ENCODE results near the gene KLHL10. TPM values are rescaled to one million over a fixed set of nuclear protein-coding genes. Genes with fewer than 3 reads are reported as not detected.

Gene KLHL10
- total and polyA plus RNA-seq, 2 of the 13 experiments (the other 11 are each of a cell fraction or from before 2014, with no cell fraction given), result 0.04 to 0.08 TPM

DNA sequence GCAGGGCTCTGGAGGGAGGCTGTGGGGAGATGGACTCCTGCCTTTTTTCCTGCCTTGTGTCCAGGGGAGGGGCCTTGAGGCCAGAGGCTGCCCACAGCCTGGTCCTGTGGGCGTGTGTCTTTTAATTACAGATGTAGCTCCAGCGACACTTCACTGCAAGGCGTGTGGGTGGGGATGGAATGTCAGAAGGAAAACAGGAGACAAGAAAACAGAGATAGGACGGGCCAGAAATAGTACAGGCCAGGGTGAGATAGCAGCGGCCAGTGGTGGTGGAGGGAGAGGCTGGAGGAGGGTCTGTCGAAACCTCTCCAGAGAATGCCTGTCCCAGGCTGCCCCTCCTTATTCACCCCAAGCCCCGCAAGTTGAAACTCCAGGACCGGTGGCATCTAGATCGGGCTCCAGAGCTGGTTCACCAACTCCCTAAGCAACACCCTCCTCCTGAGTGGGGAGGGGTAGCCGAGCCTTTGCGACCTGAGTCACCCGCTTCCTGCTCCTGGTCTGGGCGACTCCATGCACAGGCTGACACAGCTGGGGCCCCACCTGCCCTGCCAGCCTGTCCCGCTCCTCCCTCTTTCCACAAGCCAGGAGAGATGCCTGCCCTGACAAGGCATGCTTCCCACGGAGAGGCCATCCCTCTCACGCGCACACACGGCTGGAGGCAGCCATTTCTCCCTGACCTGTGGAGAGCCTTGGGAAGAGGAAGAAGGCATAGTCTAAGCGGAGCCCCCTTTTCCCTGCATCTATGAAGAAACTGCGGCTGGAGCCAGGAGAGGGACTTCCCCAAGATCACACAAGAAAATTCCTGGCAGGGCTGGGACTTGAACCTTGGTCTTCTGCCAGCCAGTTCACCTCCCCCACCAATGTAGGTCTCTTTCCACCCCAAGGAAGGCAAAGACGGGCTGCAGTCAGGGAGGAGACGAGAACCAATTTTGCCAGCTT, 44.5 kb upstream of the KLHL10 start:
- Histone ChIP-seq H3K79me2 (ENCODE audit: insufficient read depth, low read length) (no peaks in the 10 kb centered on the region), H2AFZ (ENCODE audit: low read length) (no peak overlapping the region), H3K36me3 (replicated peaks in 1 of 2; ENCODE audit: control insufficient read depth in 1 of 2, insufficient read depth in 2 of 2, low read length in 2 of 2) (no peaks in the 10 kb centered on the region), H4K20me1 (ENCODE audit: insufficient read depth, low read length) (no peaks in the 10 kb centered on the region), H3K4me3 (replicated peaks in 1 of 3; ENCODE audit: insufficient read depth in 1 of 3, low read depth in 2 of 3, low read length in 3 of 3) (peak overlapping the region; percentile 47 to 66 (median 55)), H3K9me3 (ENCODE audit: low read length) (no peaks in the 10 kb centered on the region), H3K9ac (ENCODE audit: insufficient read depth, low read depth, low read length) (peak overlapping the region; percentile 45), H3K27ac (ENCODE audit: extremely low read length, insufficient read depth, low read length) (peak overlapping the region; percentile 53), H3K27me3 (ENCODE audit: control insufficient read depth in 1 of 2, insufficient read depth in 2 of 2, low read length in 2 of 2) (no peaks in the 10 kb centered on the region; a peak in 1 of 5 replicates), H3K4me1 (ENCODE audit: insufficient read depth, low read length) (peaks cover 54% of the 10 kb centered on the region), H3K4me2 (ENCODE audit: low read depth, low read length) (peak overlapping the region; percentile 86)
- in situ Hi-C loops (cut with HindIII; ENCODE audit: extremely low pct_ligation_motif_present, low pct_unique_long_range_greater_than_20kb), result no loop called here
- intact Hi-C loops (cut with micrococcal nuclease; ENCODE audit: unreplicated experiment), result no loop called here
- WGBS (ENCODE audit: low lambda C conversion rate), result under 1% methylated on average over 16 of the region's 22 CpGs
- DNase-seq (ENCODE audit: low spot score) (peak; percentile 68), ATAC-seq (peak; percentile 83), FAIRE-seq (peak; percentile 26)
- TSS peak; percentile 93 for BruUV-seq (replicated peaks)
- CTCF ChIA-PET (ENCODE audit: low intra/inter-chr PET ratio, low total read pairs), result interaction anchor here (1.0 kb wide), 1 partner anchor 55 kb away, joined by 3 read pairs; no protein-coding TSS in a partner anchor
- POLR2A ChIA-PET, result interaction anchor here (0.6 to 7.9 kb wide), 13 partner anchors 7 to 264 kb away, joined by 3 to 86 read pairs (median 8); partner anchors contain the start of genes EIF1, FKBP10, JUP and KLHL11
- TF ChIP-seq GATAD2A (CRISPR knock-in tag; IDR thresholded peaks at IDR 0.05) (peak; percentile 43; the same call in 1 of the 2 replicates), ZEB1 (IDR thresholded peaks at IDR 0.05; ENCODE audit: insufficient replicate concordance, low read depth) (peak; percentile 53), SRSF1 (optimal IDR thresholded peaks at IDR 0.05; ENCODE audit: low read depth, low read length) (no peak), NCOA5 (CRISPR knock-in tag; IDR thresholded peaks at IDR 0.05) (no peak), ZMAT5 (CRISPR knock-in tag; IDR thresholded peaks at IDR 0.05; ENCODE audit: borderline replicate concordance, low read depth) (no peak), ZBTB7A (CRISPR knock-in tag; IDR thresholded peaks at IDR 0.05) (peak; percentile 22; the same call in 1 of the 2 replicates), ZXDC (CRISPR knock-in tag; IDR thresholded peaks at IDR 0.05) (peak; percentile 53; the same call in 1 of the 2 replicates), HCFC1 (IDR thresholded peaks at IDR 0.05; ENCODE audit: low read depth, low read length) (no peak), ZNF124 (CRISPR knock-in tag; IDR thresholded peaks at IDR 0.05) (0 out of 2 replicates have a peak, but pooled peaks have one; percentile 7), ZNF770 (CRISPR knock-in tag; IDR thresholded peaks at IDR 0.05) (peak; percentile 90), GRHL1 (CRISPR knock-in tag; conservative IDR thresholded peaks at IDR 0.05) (no peak), TRIM24 (CRISPR knock-in tag; IDR thresholded peaks at IDR 0.05) (no peak)
- TF ChIP-seq, protein P1, sequence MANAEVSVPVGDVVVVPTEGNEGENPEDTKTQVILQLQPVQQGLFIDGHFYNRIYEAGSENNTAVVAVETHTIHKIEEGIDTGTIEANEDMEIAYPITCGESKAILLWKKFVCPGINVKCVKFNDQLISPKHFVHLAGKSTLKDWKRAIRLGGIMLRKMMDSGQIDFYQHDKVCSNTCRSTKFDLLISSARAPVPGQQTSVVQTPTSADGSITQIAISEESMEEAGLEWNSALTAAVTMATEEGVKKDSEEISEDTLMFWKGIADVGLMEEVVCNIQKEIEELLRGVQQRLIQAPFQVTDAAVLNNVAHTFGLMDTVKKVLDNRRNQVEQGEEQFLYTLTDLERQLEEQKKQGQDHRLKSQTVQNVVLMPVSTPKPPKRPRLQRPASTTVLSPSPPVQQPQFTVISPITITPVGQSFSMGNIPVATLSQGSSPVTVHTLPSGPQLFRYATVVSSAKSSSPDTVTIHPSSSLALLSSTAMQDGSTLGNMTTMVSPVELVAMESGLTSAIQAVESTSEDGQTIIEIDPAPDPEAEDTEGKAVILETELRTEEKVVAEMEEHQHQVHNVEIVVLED (CRISPR knock-in tag; IDR thresholded peaks at IDR 0.05; ENCODE audit: borderline replicate concordance), result 0 out of 2 replicates have a peak, but pooled peaks have one; percentile 15
